ENCODE measurements around the gene BEND6. TPM values are rescaled to one million over a fixed set of nuclear protein-coding genes. Genes with fewer than 3 reads are reported as not detected.

Gene BEND6
- polyA plus RNA-seq, 1 experiment, result 15.4 TPM

- H3K27me3 ChIP-seq (ENCODE audit: control insufficient read depth, insufficient read depth, low read length), result no peaks in the 10 kb centered on the region
- no peaks in the 10 kb centered on the region for H3K9me3 ChIP-seq (ENCODE audit: control insufficient read depth, insufficient read depth, low read length)
- ChIA-PET POLR2A (no interaction called here), CTCF (interaction anchor here (1.0 to 5.2 kb wide), 5 partner anchors 23 to 115 kb away, joined by 3 to 50 read pairs (median 3); partner anchors contain the start of gene BEND6)
- no peak overlapping the region for H3K4me3 ChIP-seq (ENCODE audit: low read depth, low read length)
- no peak overlapping the region for H3K27ac ChIP-seq (ENCODE audit: low read depth, low read length)
- DNase-seq (ENCODE audit: low read depth, low spot score), result no peak
- no peak for TF ChIP-seq CTCF (IDR thresholded peaks at IDR 0.05; ENCODE audit: low read depth, low read length)
Observed at GRCh38 chr6:57017841-57018240, 62.9 kb downstream of the BEND6 start.

GRCh38 chr6:57019434-57019833, 64.5 kb downstream of the BEND6 start:
- Histone ChIP-seq H3K4me3 (ENCODE audit: low read depth, low read length) (no peak overlapping the region), H3K27me3 (ENCODE audit: control insufficient read depth, insufficient read depth, low read length) (no peaks in the 10 kb centered on the region), H3K27ac (ENCODE audit: low read depth, low read length) (no peak overlapping the region), H3K9me3 (ENCODE audit: control insufficient read depth, insufficient read depth, low read length) (no peaks in the 10 kb centered on the region)
- DNase-seq (ENCODE audit: low read depth, low spot score), result no peak
- POLR2A ChIA-PET, result no interaction called here
- CTCF ChIA-PET, result interaction anchor here (0.9 to 5.2 kb wide), 5 partner anchors 12 to 117 kb away, joined by 3 to 50 read pairs (median 19); partner anchors contain the start of gene BEND6
- TF ChIP-seq CTCF (IDR thresholded peaks at IDR 0.05; ENCODE audit: low read depth, low read length), result no peak

- TF ChIP-seq CTCF (IDR thresholded peaks at IDR 0.05; ENCODE audit: low read depth, low read length), result peak; percentile 50
- no peaks in the 10 kb centered on the region for H3K27me3 ChIP-seq (ENCODE audit: control insufficient read depth, insufficient read depth, low read length)
- H3K4me3 ChIP-seq (ENCODE audit: low read depth, low read length), result no peak overlapping the region
- no peak overlapping the region for H3K27ac ChIP-seq (ENCODE audit: low read depth, low read length)
- peaks cover 3% of the 10 kb centered on the region; the same call in 1 of the 2 replicates for H3K9me3 ChIP-seq (ENCODE audit: control insufficient read depth, insufficient read depth, low read length)
- ChIA-PET CTCF (interaction anchor here (0.5 to 5.2 kb wide), 52 partner anchors 8 to 387 kb away, joined by 3 to 50 read pairs (median 4); partner anchors contain the start of genes BEND6 and KIAA1586), POLR2A (no interaction called here)
- peak; percentile 8 for DNase-seq (ENCODE audit: low read depth, low spot score)
Observed at GRCh38 chr6:57021086-57021720, 66.3 kb downstream of the BEND6 start.

- no peaks in the 10 kb centered on the region for H3K27me3 ChIP-seq (ENCODE audit: control insufficient read depth, insufficient read depth, low read length)
- H3K4me3 ChIP-seq (ENCODE audit: low read depth, low read length), result no peak overlapping the region
- no peak for TF ChIP-seq CTCF (IDR thresholded peaks at IDR 0.05; ENCODE audit: low read depth, low read length)
- ChIA-PET POLR2A (no interaction called here), CTCF (interaction anchor here (2.0 to 2.5 kb wide), 3 partner anchors 11 to 122 kb away, joined by 7 to 18 read pairs (median 9); no protein-coding TSS in a partner anchor)
- no peak overlapping the region for H3K27ac ChIP-seq (ENCODE audit: low read depth, low read length)
- H3K9me3 ChIP-seq (ENCODE audit: control insufficient read depth, insufficient read depth, low read length), result peaks cover 3% of the 10 kb centered on the region; the same call in 1 of the 2 replicates
- no peak for DNase-seq (ENCODE audit: low read depth, low spot score)
Observed at GRCh38 chr6:57024321-57024720, 69.4 kb downstream of the BEND6 start.

GRCh38 chr6:57024775-57025174, 69.9 kb downstream of the BEND6 start:
- no peak overlapping the region for H3K27ac ChIP-seq (ENCODE audit: low read depth, low read length)
- DNase-seq (ENCODE audit: low read depth, low spot score), result no peak
- no peaks in the 10 kb centered on the region for H3K27me3 ChIP-seq (ENCODE audit: control insufficient read depth, insufficient read depth, low read length)
- H3K9me3 ChIP-seq (ENCODE audit: control insufficient read depth, insufficient read depth, low read length), result peaks cover 3% of the 10 kb centered on the region; the same call in 1 of the 2 replicates
- TF ChIP-seq CTCF (IDR thresholded peaks at IDR 0.05; ENCODE audit: low read depth, low read length), result no peak
- POLR2A ChIA-PET, result no interaction called here
- no peak overlapping the region for H3K4me3 ChIP-seq (ENCODE audit: low read depth, low read length)
- CTCF ChIA-PET, result interaction anchor here (2.0 to 2.5 kb wide), 3 partner anchors 11 to 122 kb away, joined by 7 to 18 read pairs (median 9); no protein-coding TSS in a partner anchor
